ENCODE results near the gene CLCN3.

GRCh38 chr4:169628579-169628978 is 8.2 kb downstream of the CLCN3 start:
- no peak for TF ChIP-seq SIN3A (IDR thresholded peaks at IDR 0.05; ENCODE audit: borderline replicate concordance, insufficient read depth, low read length)
- no peak for TF ChIP-seq POLR2AphosphoS5 (IDR thresholded peaks at IDR 0.05; ENCODE audit: low read depth, low read length)
- TF ChIP-seq TAF1 (IDR thresholded peaks at IDR 0.05; ENCODE audit: borderline replicate concordance, insufficient read depth, low read length) = no peak
- no peak for TF ChIP-seq REST (IDR thresholded peaks at IDR 0.05; ENCODE audit: insufficient read depth in 1 of 2, low read depth in 2 of 2, low read length in 2 of 2)
